GM19025 (cell line): ENCODE data around the gene PBLD.

Experiments used
- ATAC-seq: cut with Tn5 transposase; IDR thresholded peaks from one replicate; pipeline ENCODE4 v1.9.1; 2021; ENCODE audit warnings: mild to moderate bottlenecking, low read depth, moderate library complexity; ENCODE audit not compliant: unreplicated experiment

The PBLD gene

DNA sequence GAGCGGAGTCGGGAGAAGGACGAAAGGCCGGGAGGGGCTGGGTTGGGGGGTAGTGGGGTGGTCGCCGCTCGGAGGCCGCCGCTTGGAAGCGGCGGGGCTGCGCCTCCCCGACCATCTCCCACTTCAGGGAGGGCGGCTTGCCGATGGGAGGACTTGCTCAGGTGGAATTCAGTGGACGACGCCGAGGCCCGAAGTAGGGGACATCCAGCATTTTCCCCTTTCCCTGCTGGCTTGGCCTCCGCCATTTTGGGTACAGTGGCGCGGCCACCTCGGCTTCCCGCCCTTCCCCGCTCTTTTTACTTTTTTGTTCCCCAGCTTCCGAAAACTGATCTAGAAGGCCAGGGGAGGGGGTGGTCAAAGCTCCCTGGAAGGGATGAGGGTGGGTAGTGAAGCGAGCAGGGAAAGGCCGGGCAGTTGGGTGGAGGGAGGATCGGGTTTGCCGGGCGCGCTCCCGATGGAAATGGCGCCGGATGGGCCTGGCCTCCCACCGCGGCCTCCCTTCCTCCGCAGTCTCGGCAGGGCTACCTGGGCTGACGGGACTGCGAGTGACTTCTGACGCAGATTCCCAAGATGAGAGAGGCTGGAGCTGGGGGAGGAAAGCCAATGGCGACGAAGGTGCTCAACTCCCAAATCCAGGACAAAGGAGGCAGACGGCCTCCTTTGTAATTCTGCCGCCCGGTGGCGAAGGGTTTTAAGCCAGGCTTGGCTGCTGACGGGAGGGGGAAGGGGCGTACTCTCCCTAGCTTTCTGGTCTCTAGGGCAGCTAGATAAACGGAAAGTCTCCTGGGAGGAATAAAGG is at the start of gene PBLD:
PBLD (minus strand) TSS at position 670 of the 799 bp plus-strand sequence. CDS start 26,084 bp downstream, outside the sequence.
- ATAC-seq = peak; percentile 12

DNA sequence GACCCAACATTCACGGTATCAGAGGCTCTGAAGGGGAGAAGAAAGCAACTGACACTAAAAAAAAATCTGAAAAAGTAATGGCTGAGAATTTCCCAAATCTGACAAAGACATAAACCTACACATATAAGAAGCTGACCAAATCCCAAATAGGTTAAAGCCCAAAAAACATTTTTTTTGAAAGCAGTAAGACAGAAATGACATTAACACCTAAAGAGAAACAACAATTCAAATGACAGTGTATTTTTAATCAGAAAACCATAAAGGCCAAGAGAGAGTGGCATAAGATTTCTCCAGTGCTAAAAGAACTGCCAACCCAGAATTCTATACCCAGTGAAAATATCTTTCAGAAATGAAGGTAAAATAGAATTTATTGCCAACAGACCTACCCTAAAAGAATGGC is 38.9 kb upstream of the PBLD start:
- no peak for ATAC-seq

DNA sequence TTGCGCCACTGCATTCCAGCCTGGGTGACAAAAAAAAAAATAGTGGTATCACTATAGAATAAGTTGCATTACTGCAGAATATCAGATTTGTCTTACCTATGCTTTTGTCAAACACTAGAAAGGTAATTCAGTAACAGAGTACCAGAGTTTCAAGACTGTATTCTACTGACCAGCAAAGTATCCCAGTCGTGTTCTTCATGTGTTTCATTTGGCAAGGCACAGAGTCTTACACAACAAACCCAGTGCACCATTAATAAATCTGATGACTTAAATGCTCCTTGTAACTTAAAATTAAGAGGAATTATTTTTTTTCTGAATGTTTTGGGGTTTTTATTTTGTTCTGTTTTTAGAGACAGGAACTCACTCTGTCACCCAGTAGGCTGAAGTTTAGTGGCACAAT is 34.4 kb upstream of the PBLD start:
- ATAC-seq = no peak

DNA sequence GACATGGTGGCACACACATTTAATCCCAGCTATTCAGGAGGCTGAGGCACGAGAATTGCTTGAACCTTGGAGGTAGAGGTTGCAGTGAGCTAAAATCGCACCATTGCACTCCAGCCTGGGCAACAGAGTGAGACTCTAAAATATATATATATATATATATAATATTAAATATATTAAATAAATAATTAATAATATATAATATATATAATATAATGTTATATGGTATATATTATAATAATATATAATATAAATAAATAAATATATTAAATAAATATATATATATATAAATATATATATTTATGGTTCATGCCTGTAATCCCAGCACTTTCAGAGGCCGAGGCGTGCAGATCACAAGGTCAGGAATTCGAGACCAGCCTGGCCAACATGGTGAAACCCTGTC is 33.9 kb upstream of the PBLD start:
- ATAC-seq = no peak

DNA sequence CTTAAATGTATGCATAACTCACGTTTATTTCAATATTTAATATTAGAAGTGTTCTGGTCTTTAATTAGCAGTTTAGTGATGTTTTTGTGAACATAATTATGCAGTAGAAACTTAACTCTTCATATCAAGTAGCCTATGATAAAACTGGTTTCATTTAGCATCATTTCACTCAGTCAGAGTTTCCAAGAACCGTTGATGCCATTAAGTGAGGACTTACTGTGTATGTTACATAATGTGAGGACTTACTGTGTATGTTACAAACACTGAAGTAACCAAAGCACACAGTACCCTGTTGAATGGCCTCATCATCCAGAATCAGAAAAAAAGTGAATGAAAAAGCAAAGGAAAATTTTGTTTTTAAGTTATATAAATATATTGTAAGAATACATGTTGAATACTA is 32.9 kb upstream of the PBLD start:
- ATAC-seq = no peak

DNA sequence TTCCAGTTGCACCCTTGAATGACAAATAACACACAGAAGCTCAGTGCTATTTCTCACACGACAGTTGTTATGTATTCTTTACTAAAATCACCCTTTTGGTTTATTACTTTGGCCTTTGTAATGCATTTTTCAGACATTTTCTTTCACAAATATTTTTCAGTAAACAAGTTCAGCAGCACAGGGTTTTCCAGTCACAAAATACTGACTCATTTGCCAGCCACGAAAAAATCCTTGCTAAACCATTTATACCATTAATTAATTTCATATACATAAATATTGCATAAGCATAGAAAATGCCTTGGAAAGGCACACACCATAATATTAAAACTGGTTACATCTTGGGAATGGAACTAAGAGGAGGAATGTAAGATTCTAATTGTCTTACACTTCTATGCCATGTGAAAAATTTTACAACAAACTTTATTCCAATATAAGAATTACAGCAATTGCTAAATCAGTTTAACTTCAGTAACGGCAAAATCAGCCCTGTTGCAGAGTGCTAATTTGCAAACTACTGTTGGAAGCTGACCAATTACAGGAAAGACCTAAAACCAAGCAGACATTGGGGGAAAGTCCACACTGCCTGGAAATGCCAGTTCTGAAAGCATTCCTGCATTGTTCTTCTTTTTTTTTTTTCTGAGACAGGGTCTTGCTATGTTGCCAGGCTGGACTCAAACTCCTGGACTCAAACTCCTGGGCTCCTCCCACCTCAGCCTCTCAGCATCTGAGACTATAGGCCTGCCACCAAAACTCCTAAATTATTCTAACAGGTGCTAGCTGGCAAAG is 31.6 kb upstream of the PBLD start:
- ATAC-seq = no peak

DNA sequence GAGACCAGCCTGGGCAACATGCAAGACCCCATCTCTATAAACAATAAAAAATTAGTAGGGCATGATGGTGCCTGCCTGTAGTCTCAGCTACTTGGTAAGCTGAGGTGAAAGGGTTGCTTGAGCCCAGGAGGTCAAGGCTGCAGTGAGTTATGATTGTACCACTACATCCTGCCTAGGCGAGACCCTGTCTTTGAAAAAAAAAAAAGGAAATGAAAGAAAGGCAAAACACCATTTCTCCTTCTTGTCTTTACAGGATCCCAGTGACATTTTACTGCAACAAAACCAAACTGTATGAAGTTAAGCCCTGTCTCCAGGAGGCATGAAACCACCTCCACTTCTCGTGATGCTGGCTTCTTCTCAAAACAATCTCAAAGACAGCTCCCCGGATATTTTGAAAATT is 29.9 kb upstream of the PBLD start:
- no peak for ATAC-seq

DNA sequence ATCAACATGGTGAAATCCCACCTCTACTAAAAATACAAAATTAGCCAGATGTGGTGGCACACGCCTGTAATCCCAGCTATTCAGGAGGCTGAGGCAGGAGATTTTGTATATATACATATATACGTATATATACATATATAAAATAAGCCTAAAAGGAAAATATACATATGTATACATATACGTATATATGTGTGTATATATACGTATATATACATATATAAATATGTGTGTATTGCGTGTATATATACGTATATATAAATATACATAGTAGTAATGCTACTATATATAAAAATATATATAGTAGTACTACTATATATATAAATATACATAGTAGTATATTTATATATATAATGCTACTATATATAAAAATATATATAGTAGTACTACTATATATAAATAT is 26.5 kb upstream of the PBLD start:
- ATAC-seq = no peak

DNA sequence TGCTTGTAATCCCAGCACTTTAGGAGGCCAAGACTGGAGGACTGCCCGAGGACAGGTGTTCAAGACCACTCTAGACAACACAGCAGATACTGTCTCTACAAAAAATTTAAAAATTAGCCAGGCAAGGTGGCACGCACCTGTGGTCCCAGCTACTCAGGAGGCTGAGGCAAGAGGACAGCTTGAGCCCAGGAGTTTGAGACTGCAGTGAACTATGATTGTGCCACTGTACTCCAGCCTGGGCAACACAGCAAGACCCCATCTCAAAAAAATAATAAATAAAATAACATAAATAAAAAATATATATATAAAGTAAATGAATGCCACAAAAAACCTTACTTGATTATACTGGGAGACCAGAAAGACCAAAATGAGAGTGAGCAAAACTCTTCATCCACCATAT is 20.8 kb upstream of the PBLD start:
- no peak for ATAC-seq

DNA sequence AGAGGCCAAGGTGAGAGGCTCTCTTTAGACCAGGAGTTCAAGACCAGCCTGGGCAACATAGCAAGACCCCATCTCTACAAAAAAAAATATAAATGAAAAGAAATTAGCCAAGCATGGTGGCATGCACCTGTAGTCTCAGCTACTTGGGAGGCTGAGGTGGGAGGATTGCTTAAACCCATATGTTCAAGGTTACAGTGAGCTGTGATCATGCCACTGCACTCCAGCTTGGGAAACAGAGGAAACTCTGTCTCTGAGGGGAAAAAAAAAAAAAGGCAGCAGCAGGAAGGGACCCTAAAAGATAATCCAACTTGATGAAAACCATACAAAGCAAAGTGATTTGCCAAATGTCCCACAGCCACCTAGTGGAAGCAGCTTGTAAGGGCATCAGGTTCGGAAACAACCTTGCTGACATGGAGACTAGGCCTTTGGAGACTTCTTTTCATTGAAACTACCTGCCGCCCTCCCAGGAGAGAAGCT is 15.6 kb upstream of the PBLD start:
- no peak for ATAC-seq

DNA sequence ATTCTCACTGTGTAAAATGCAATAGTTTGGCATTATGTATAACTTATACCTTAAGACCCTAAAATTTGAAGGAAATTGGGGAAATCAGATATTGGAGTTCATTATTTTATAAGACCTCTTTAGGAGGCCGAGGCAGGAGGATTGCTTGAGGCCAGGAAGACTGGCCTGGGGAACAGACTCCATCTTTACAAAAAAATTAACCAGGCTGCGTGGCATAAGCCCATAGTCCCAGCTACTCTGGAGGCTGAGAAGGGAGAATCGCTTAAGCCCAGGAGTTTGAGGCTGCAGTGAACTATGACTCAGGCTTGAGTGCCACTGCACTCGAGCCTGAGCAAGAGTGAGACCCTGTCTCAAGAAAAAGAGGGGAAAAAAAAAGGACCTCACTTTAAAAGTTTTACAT is 14.0 kb upstream of the PBLD start:
- ATAC-seq = no peak

DNA sequence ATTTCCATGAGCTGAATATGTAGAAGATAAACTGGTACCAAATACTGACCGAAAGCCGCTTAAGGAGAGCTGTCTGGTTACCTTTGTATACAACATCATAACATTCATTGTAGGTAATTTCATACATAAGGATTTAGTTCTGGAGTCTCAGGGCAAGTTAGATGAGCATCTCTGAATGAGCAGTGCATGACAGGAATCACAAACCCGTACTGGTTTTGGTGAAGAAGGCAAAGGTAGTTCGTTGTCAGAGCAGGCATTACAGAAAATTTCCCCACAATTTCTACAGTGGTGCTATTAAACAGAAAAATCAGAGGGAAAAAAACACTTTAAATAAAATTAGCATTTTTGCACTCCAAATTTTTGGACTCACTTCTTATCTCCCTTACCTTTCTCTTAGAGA is 12.9 kb upstream of the PBLD start:
- ATAC-seq = no peak

DNA sequence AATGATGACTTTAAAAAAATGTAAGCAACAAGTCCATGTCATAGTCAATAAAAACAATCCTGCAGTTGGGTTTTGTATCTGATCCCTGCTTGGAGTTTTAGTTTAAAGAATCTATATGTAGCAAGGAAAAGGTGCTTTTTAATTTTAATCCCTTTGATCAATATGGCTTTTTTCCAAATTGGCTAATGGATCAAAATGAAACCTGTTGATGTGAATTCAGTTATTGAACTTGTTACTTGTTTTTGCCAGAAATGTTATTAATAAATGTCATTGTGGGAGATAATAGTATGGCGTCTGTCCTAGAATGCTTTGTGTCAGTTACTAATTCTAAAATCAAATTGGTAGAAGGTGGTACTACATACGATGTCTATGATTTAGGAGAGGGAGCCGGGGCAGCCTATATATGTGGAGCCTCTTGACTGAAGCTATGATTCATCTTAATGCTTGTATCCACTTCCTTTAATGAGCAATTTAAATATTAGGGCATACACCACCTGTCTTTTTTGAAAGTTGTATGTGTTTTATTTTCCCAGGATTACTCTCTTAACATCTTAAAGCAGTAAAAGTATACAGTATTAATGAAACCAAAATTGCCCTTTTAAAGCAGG is 10.3 kb upstream of the PBLD start:
- ATAC-seq = no peak

DNA sequence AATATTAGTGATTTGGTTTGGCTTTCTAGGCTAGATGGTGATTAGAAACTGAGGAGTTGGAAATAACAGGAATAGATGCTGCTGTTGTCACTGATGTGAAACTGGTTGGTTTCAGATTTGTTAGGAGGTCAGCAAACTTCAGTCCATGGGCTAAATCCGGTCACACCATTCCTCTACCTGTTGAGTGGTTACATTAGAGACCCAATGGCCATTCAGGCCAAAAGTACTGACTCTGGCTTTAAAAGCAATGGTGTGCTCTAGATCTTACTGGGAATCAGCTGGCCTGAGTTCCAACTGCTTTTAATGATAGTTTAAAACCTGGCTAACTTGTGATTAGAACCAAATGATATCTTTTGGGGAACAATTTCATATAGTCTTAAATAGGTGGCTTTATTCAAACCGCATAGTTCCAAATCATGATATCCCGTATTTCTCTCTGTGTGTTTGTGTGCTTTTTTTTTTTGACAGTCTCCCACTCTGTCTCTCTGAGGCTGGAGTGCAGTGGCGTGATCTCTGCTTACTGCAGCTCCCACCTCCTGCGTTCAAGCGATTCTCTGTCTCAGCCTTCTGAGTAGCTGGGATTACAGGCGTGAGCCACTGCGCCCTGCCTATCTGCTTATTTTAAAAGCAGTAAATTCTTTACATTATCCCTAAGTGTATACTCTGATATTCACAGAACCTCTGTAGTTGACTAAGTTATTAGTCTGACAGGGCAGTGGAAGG is 7.8 kb upstream of the PBLD start:
- no peak for ATAC-seq

DNA sequence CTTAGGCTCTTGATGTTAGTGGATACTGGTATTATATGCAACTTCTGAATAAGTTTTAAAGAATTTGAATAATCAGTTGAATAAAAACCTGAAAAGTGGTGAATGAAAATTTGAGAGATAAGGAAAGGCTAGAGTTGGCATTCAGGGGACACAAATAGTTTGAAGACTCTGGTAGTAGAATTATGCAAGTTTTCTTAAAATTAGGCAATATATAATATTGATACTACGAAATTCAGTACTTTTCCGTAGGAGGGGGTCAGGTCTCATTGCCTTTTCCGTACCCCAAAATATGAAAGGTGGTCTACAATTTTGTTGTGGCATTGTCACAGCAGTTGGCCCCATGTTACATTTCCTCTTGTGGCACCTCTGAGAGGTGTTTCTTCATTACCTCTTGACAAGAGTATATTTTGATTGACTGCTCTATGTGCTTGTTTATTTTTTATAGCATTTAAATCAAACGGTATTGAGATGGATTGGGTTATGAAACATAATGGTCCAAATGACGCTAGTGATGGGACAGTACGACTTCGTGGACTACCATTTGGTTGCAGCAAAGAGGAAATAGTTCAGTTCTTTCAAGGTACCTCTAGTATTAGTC is 4.1 kb upstream of the PBLD start:
- ATAC-seq = no peak

DNA sequence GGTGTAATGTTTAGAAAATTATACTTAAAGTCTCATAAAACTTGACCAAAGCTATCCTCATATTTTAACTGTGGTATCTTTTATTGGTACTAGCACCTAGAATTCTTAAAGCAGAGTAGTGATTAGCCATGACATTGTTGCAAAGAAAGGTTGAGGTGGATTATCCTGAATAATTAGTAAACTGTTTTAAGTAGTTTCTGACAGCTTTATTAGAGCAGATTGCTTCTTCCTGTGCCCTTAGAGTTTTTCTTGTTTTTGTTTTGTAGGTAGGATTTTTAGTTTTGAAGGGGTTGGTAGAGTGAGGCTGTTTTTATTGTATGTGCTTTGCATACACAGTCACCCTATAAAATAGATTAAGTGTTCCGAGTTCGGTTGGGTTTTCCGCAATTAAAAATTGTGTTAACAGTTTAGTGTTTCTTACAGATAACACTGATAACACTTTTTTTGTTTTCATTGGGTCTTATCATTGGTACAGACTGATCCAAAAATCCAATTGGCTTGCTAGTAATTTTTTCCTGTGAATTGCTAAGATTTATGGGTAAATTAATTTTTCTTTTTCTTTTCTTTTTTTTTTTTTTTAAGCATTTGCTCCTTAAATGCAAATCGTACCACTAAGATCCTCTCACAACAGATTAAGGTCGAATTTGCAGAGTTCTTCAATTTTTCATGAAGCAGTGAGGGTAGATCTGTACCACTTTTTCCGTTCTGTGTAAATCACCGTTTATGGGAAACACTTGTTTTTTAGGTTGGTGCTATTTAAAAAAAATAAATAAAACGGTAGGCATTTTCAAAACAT is 2.1 kb upstream of the PBLD start:
- ATAC-seq = no peak

DNA sequence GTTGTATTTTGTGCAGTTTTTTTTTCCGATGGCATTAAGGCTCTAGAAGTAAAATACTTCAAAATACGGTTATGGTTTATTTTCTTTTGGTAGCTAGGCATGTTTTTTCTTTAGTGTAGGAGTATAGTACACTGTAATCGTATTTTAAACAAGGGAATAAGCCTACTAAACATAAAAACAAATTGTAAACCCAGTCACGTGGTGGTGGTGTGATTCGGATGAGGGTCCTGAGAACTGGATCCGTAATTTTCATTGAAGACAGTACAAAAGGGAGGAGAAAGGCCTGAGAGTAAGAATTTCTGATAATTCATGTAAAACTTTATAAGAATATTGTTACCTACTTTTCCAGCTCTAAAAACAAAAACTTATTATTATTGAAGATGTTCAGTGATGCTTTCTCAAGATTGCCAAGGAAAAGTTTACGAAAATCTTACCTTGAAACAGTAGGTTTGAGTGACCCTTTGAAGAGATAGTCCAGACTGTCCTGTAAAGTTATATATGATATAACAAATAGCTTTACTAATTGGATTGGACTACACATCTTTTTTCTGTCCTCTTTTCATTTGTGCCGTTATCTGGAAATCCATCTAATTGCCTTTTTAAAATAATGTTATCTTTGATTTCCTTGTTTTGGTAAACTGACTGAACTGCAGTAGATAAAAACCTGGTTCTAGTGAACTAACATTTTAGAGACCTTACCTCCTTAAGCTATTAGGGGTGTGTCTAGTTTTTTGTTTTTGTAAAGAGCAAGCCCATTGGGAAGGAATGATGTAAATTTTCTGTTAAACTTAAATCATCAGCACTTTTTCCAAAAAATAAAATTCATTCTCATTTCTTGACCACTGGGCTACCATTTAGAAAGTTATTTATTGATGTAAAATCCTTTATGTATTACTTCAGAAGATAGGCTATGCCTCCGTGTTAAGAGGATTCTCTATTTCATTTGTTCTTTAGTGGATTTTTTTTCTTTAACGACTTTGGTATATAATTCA is 1.0 kb upstream of the PBLD start:
- no peak for ATAC-seq

DNA sequence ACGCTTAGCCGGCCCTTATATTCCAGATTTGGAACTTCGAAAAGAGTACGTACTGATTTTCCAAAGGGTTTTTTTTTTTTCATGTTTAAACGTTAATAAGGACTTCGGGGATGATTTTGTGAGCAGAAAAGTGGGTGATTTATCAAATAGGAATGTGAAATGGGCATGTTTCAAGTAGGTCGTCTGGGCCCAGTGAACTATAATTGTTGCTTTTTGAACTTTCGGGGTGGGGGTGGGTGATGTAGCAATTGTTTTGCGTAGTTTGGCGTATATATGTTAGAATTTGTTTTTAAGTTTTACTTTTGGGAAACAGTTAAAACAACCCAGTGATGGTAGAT is 299 bp upstream of the PBLD start:
- ATAC-seq = no peak
